GM19468 (cell line): ENCODE measurements around the gene SPTBN5.

ENCODE experiments used
- ATAC-seq: cut with Tn5 transposase; IDR thresholded peaks from one replicate; pipeline ENCODE4 v1.9.1; 2021; ENCODE audit warnings: mild to moderate bottlenecking, moderate library complexity, moderate number of reproducible peaks; ENCODE audit not compliant: unreplicated experiment; ENCODE audit errors: extremely low read depth

SPTBN5 gene

DNA sequence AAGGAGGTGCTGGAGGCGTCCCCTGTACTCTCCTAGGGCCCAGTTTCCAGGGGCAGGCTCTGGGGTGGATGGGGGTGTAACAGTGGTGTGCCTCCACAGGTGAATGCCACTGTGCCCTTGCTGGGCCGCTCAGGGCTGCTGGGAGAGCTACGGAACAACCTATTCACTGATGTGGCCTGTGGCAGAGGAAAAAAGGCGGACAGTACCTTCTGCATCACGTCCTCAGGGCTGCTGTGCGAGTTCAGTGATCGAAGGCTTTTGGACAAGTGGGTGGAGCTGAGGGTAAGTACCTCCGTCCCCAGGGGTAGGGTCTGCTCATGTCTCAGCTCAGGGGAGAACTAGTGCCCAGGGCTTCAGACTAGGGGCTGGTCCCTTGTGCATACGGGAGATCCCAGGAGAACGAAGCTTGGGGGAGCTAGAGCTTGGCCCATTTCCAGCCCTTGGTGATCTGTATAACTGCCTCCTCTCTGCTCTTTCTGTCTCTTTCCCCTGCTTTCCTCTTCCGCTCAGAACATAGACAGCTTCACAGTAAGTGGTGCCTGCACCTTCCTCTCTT, 81.0 kb downstream of the SPTBN5 start:
- no peak for ATAC-seq

DNA sequence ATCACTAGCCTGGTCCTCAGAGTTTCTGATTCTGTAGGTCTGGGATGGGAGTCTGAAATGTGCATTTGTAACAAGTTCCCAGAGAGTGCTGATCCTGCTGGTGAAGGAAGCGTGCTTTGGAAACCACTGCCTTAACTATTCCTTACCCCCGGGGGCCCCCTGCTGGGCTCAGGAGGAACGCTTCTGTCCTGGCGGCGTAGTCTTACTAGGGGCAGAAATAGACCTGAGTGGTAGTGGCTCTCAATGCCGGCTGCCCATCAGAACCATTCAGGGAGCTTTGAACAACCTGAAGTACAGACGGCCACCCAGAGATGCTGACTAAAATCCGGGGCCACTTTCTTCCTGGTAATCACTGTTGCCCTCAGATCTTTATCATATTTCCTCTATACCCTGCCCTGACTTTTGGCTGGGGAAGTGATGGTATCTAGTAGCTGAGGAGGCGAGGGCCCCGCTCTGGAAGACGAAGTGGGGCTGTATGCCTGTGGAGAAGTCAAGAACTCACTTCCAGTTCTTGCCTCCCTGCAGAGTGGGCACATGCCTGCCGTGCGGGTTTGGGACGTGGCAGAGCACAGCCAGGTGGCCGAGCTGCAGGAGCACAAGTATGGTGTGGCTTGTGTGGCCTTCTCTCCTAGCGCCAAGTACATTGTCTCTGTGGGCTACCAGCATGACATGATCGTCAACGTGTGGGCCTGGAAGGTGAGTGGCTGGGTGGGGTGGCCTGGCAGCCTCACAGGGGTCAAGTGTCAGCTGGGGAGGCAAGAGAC, 82.2 kb downstream of the SPTBN5 start:
- ATAC-seq: no peak

- no peak for ATAC-seq
These were observed 83.0 kb downstream of the SPTBN5 start for GRCh38 chr15:41810651-41811431.

- ATAC-seq: no peak
These were observed 84.2 kb downstream of the SPTBN5 start for GRCh38 chr15:41809526-41810220.

DNA sequence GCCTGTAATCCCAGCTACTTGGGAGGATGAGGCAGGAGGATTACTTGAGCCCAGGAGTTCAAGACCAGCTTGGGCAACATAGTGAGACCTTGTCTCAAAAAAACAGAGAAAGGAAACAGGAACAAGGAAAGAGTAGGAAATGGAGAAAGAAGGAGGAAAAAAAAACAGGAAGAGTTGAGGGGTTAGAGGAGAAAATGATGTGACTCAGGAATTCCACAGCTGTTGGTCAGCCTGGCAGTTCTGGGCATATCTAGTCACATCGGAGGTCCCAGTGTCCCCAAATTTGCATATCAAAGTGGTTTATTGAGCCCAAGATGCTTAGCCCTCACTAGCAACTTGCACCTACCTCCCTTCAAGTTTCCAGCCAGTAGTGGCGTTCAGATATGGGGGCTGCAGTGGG, 84.7 kb downstream of the SPTBN5 start:
- ATAC-seq: no peak

GRCh38 chr15:41806291-41807181, 87.3 kb downstream of the SPTBN5 start:
- no peak for ATAC-seq

DNA sequence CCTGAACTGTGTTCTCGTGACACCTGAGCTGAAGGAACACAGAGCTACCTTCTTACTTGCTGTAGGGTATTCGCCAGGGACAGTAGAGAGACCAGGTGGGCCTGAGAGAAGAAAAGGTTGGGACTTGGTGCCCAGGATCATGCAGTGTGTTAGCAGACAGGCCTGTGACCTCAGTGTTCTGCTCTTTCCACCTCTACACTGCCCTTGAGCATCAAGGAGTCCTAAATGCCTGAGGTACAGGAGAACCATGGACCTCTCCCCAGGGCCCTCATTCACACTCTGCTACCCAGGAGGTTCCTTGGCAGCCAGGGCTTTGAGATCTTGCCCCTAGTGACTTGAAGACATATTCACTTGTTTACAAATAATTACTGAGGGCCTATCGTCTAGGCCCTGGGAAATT, 88.1 kb downstream of the SPTBN5 start:
- ATAC-seq: no peak

DNA sequence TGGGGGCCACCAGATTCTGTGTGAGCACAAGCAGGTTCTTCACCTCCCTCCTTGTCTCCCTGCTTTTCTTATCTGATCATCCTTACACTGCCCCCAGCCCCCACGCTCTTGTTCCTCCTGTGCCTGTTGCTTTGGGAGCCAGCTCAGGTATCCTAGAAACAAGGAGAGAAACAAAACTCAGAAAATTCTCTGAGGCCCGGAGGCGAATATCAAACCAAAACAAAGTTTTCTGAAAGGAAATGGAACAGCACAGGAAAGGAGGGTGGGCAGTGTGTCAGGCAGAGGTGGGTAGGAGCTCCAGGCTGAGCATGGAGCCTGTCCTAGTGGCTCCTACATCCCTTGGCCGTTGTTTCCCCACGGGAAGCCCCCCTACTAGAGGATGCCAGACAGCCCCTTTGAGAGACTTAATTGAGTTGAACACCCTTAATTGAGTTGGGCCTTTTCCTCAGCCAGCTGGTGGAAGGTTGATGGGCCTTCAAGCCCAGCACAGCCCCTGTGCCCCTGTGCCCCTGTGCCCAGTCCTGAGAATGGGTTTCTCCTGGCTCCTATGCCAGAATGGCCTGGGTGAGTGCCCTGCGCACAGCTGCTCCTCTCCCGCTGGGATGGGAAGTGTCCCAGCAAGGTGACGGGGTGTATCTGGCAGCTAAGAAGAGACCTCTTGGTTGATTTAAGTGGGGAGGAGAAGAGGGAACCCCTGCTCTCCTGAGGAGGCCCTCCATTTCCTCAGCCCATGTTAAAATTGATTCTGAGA, 88.8 kb downstream of the SPTBN5 start:
- ATAC-seq: no peak

- no peak for ATAC-seq
These were observed 89.5 kb downstream of the SPTBN5 start for GRCh38 chr15:41804361-41804760.

GRCh38 chr15:41801850-41802455, 91.9 kb downstream of the SPTBN5 start:
- no peak for ATAC-seq

DNA sequence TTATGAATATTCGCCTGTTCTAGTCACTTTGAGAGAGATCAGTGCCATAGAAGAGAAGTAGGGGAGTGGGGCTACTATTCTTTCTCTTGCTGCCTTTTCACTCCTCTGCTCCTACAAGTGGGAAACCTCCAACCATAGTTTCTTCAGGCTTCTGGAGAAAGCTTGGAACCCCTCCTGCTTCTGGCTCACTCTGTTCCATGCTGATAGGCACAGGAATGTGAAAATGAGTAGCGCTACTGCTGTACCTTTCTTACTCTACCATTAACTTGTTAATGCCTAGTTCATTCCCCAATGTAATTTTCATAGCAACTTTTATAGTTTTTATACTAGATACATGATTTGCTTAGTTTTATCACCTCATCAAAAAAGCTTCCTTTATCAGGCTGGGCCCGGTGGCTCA, 92.7 kb downstream of the SPTBN5 start:
- ATAC-seq: no peak

- ATAC-seq: no peak
These were observed 94.4 kb downstream of the SPTBN5 start for GRCh38 chr15:41799488-41799805.

DNA sequence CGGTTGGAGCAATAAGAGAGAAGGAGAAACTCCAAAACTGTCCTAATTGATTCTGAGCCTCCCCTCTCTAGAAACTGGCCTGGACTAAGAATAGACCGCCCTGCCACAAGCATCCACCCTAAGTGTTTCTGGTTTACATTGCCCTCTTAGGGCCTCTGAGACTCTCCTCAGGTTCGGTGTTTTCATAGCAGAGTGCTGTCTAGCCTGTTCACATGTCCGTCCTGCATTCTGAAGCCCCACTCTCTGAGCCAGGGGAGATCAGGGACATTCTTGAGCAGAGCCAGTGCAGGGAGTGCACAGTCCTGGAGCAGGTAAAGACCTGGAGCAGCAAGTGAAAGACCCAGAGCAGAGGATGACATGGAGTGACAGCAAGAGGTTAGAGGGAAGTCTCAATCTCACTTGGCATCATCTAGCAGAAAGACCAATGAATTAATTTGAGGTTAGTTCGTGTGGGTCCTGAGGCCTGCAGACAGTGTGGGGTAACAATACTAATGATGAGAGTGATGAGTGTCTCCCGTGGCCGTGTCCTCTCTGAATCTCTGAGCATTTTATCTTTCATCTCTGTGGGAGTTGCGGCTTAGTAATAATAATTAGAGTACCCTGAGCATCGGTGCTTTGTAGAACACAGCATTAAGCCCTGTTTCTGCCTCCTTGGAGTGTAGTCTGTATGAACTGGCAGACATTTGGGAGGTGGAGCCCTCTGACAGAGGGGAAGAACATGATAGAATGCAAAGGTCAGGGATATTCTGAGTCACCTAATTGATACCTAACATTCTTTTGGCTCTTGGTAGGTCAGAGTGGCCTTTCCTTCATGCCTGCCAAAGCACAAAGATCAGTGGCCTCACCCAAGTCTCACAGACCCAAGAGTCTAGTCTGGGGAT, 95.0 kb downstream of the SPTBN5 start:
- ATAC-seq: no peak
